NB4 (cell line): ENCODE results near the gene TBC1D10B.
A peak's percentile ranks its signal among the peaks of the same experiment; 100 is the strongest.
"Not testable (repeated sequence)": the region's sequence is repeated elsewhere in the genome, so short reads cannot be mapped to it uniquely, and the experiment has no call there.

Source experiments
- DNase-seq: peaks from one replicate; pipeline ENCODE4 v3.0.0; 2010; ENCODE audit warnings: low read depth
- H3K4me3 ChIP-seq: one replicate; pipeline ENCODE4 v1.5.1; 2011; ENCODE audit warnings: mild to moderate bottlenecking, low read depth, low read length, moderate library complexity
- MYC ChIP-seq: IDR thresholded peaks from 2 replicates; pipeline ENCODE4 v1.6.1; 2011; ENCODE audit warnings: low read depth, low read length
- POLR2A ChIP-seq: IDR thresholded peaks from 2 replicates; pipeline ENCODE4 v1.6.1; 2011; ENCODE audit warnings: mild to moderate bottlenecking; ENCODE audit not compliant: insufficient read length; ENCODE audit errors: extremely low read depth
- TF ChIP-seq, protein P1 (sequence below): IDR thresholded peaks from 2 replicates; pipeline ENCODE4 v1.6.1; 2011; ENCODE audit warnings: low read depth, low read length
- TF ChIP-seq, protein P2 (sequence below): IDR thresholded peaks from one replicate; pipeline ENCODE4 v1.5.1; 2012; ENCODE audit warnings: low read depth, low read length

The TBC1D10B gene

GRCh38 chr16:30342751-30343490 lies 27.4 kb downstream of the TBC1D10B start:
- DNase-seq, result no peak

GRCh38 chr16:30341971-30342370 lies 28.3 kb downstream of the TBC1D10B start:
- not testable (repeated sequence) for DNase-seq, H3K4me3 ChIP-seq

More at GRCh38 chr16:30342751-30343490, 27.4 kb downstream of the TBC1D10B start:
- no peak overlapping the region for H3K4me3 ChIP-seq
- TF ChIP-seq POLR2A, result no peak
- TF ChIP-seq, protein P1, sequence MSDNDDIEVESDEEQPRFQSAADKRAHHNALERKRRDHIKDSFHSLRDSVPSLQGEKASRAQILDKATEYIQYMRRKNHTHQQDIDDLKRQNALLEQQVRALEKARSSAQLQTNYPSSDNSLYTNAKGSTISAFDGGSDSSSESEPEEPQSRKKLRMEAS, result no peak
- TF ChIP-seq, protein P2, sequence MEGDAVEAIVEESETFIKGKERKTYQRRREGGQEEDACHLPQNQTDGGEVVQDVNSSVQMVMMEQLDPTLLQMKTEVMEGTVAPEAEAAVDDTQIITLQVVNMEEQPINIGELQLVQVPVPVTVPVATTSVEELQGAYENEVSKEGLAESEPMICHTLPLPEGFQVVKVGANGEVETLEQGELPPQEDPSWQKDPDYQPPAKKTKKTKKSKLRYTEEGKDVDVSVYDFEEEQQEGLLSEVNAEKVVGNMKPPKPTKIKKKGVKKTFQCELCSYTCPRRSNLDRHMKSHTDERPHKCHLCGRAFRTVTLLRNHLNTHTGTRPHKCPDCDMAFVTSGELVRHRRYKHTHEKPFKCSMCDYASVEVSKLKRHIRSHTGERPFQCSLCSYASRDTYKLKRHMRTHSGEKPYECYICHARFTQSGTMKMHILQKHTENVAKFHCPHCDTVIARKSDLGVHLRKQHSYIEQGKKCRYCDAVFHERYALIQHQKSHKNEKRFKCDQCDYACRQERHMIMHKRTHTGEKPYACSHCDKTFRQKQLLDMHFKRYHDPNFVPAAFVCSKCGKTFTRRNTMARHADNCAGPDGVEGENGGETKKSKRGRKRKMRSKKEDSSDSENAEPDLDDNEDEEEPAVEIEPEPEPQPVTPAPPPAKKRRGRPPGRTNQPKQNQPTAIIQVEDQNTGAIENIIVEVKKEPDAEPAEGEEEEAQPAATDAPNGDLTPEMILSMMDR, result no peak
- no peak for TF ChIP-seq MYC

GRCh38 chr16:30340621-30341020 lies 29.7 kb downstream of the TBC1D10B start:
- no peak for DNase-seq
- no peak overlapping the region for H3K4me3 ChIP-seq
- TF ChIP-seq, protein P1, result no peak

GRCh38 chr16:30338715-30339114 lies 31.6 kb downstream of the TBC1D10B start:
- DNase-seq, H3K4me3 ChIP-seq: not testable (repeated sequence)

DNA sequence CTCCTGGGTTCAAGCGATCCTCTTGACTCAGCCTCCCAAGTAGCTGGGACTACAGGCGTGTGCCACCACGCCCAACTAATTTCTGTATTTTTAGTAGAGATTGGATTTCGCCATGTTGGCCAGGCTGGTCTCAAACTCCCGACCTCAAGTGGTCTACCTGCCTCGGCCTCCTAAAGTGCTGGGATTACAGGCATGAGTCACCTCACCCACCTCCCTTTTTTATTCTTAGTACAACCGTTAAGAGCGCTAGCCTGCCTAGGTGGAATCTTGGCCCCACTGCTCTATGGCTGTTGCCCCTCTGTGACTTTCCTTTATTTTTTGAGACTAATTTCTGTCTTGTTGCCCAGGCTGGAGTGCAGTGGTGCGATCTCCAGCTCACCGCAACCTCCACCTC lies 32.3 kb downstream of the TBC1D10B start:
- DNase-seq, H3K4me3 ChIP-seq: not testable (repeated sequence)

- peak overlapping the region; percentile 60 for H3K4me3 ChIP-seq
- peak; percentile 58 for DNase-seq
- TF ChIP-seq, protein P1, result no peak
- TF ChIP-seq MYC (no peak), POLR2A (no peak)
- TF ChIP-seq, protein P2, result no peak
Observed at GRCh38 chr16:30335598-30336474, 34.5 kb downstream of the TBC1D10B start.

DNA sequence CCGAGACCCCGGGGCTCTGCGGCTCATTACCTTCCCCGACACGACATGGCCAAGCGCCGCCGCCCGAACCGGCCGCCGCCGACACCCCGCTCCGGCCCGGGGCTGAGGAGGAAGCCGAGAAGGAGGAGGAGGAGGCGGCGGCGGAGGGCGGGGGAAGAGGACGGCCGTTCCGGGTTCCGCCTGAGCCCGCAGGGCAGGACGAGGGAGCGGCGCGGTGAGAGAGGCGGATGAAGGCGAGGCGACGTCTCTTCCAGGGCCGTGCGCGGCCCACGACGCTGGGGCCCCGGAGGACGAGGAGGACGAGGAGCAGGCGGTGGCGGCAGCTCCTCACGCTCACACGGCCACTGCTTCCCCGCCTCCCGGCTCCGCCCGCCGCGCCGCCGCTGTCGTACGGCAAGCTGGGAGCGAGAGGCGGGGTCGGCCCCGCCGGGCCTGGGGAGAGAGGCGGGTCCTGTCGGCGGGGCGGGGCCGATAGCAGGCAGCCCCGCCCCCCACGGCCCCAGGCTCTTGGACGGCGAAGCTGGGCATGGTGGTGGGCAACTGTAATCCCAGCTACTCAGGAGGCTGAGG lies 35.2 kb downstream of the TBC1D10B start:
- peak overlapping the region; percentile 60 for H3K4me3 ChIP-seq
- DNase-seq, result peak; percentile 86
- TF ChIP-seq POLR2A, result peak; percentile 59
- TF ChIP-seq, protein P1, result 0 out of 2 replicates have a peak, but pooled peaks have one; percentile 19

- DNase-seq, result peak; percentile 87
- H3K4me3 ChIP-seq, result peak overlapping the region; percentile 68
Observed at GRCh38 chr16:30334473-30334989, 35.8 kb downstream of the TBC1D10B start.

DNA sequence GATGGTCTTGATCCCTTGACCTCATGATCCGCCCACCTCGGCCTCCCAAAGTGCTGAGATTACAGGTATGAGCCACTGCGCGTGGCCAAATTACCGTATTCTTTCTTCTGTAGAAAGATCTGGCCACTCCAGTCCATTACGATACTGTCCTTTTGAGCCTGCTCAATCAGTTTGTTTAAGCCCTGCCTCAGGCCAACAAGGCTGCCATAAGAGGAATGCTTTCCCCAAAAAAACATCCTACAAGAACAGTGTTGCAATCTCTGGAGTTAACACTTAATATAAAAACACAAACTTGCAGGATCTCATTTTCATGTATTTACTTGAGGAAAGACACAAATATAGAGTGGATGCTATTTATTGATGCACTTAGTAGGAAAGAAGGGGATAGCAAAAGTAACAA lies 46.1 kb downstream of the TBC1D10B start:
- DNase-seq, H3K4me3 ChIP-seq: not testable (repeated sequence)

GRCh38 chr16:30318647-30319046 lies 51.6 kb downstream of the TBC1D10B start:
- not testable (repeated sequence) for H3K4me3 ChIP-seq, DNase-seq

DNA sequence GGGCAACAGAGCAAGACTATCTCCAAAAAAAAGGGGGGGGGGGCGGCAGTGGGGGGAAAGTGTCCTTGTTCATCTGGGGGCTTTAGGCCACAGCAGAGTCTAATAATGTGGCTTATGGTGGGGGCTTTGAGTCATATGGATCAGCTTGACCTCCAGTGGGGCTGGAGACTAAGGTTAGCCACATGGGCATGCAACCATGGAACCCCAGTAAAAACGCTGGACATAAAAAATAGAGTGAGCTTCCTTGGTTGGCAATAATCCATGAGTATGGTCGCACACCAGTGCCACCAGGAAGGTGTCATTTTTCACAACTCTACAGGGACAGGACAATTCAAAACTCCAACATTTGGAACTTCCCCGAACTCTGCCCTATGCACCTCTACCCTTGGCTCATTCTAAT lies 59.4 kb downstream of the TBC1D10B start:
- not testable (repeated sequence) for DNase-seq, H3K4me3 ChIP-seq

DNA sequence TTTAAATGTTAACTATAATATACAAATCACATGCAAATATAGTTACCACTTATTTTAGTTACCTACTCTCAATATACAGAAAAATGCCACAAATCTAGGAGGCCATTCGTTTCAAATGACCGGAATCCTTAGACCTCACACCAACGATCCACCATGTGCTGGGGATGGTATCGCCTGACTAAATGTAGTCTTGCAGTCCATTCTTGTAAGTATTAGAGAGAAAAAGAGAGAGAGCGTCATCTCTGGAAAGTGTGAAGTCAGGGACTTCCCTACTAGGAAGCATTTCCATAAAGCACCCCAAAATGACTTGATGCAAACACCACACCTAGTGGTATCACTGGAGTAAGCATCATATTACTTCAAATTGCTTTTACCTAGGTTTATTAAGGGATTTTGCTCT lies 61.0 kb downstream of the TBC1D10B start:
- H3K4me3 ChIP-seq, result not testable (repeated sequence)

More for the DNA sequence above, 61.0 kb downstream of the TBC1D10B start:
- DNase-seq, result peak; percentile 6
